Endothelial cell of umbilical vein (primary cell): ENCODE measurements around the gene TCAP.

Experiments used
- JUN ChIP-seq: IDR thresholded peaks from 2 replicates; pipeline ENCODE4 v1.6.1; 2011; ENCODE audit warnings: borderline replicate concordance, low read depth; ENCODE audit not compliant: insufficient read length, insufficient read depth
- MYC ChIP-seq: IDR thresholded peaks from one replicate; pipeline ENCODE4 v1.6.1; 2011; ENCODE audit warnings: mild to moderate bottlenecking, low read depth, low read length
- POLR2A ChIP-seq: IDR thresholded peaks from 2 replicates; pipeline ENCODE4 v1.6.1; 2012; ENCODE audit warnings: low read depth, mild to moderate bottlenecking, control low read depth, low read length
- TF ChIP-seq, protein P1 (sequence below), 2 donors: IDR thresholded peaks; 1 replicate in 1 of 2; 2 replicates in 1 of 2; pipeline ENCODE4 v1.5.1; 2011; ENCODE audit warnings: low read length in 2 of 2, mild to moderate bottlenecking in 2 of 2, moderate library complexity in 2 of 2, control low read depth in 1 of 2, inconsistent platforms in 1 of 2, low read depth in 1 of 2; ENCODE audit not compliant: insufficient read depth in 1 of 2; ENCODE audit errors: extremely low read depth in 1 of 2

- TF ChIP-seq MYC: no peak
- TF ChIP-seq, protein P1, sequence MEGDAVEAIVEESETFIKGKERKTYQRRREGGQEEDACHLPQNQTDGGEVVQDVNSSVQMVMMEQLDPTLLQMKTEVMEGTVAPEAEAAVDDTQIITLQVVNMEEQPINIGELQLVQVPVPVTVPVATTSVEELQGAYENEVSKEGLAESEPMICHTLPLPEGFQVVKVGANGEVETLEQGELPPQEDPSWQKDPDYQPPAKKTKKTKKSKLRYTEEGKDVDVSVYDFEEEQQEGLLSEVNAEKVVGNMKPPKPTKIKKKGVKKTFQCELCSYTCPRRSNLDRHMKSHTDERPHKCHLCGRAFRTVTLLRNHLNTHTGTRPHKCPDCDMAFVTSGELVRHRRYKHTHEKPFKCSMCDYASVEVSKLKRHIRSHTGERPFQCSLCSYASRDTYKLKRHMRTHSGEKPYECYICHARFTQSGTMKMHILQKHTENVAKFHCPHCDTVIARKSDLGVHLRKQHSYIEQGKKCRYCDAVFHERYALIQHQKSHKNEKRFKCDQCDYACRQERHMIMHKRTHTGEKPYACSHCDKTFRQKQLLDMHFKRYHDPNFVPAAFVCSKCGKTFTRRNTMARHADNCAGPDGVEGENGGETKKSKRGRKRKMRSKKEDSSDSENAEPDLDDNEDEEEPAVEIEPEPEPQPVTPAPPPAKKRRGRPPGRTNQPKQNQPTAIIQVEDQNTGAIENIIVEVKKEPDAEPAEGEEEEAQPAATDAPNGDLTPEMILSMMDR (IDR thresholded peaks at IDR 0.05; ENCODE audit: extremely low read depth in 1 of 2, insufficient read depth in 1 of 2, low read depth in 1 of 2, low read length in 2 of 2): no peak
- TF ChIP-seq POLR2A: no peak
- TF ChIP-seq JUN: no peak
These were observed 36.3 kb upstream of the TCAP start for GRCh38 chr17:39628655-39629493.
